RKO (cell line): ENCODE data around the gene UMPS.
"Not testable (repeated sequence)": the region's sequence is repeated elsewhere in the genome, so short reads cannot be mapped to it uniquely, and the experiment has no call there.

Source experiments
- DNase-seq: peaks from one replicate; pipeline ENCODE4 v3.0.0-alpha.2; 2016; ENCODE audit warnings: low spot score

UMPS gene

DNA sequence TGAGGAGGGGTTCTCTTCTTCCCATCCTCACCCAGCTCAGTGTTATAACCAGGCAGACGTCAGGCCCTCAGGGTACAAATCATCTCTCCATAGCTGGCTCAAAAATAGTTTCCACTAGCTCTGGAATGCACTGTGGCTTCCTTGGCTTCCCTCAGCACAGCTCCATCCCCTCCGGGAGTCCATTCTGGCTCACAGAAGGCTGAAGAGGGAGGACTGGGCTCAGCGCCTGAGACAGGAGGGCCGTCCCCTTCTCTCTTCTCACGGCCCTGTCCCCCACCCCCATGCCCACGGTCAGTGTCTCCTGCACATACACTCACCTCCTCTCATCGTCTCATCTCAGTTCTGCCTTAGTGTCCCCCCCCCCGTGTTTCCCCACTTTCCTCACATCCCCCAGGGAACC is 50.1 kb downstream of the UMPS start:
- no peak for DNase-seq

- DNase-seq = no peak
Observed at GRCh38 chr3:124780761-124781475, 50.7 kb downstream of the UMPS start.

DNA sequence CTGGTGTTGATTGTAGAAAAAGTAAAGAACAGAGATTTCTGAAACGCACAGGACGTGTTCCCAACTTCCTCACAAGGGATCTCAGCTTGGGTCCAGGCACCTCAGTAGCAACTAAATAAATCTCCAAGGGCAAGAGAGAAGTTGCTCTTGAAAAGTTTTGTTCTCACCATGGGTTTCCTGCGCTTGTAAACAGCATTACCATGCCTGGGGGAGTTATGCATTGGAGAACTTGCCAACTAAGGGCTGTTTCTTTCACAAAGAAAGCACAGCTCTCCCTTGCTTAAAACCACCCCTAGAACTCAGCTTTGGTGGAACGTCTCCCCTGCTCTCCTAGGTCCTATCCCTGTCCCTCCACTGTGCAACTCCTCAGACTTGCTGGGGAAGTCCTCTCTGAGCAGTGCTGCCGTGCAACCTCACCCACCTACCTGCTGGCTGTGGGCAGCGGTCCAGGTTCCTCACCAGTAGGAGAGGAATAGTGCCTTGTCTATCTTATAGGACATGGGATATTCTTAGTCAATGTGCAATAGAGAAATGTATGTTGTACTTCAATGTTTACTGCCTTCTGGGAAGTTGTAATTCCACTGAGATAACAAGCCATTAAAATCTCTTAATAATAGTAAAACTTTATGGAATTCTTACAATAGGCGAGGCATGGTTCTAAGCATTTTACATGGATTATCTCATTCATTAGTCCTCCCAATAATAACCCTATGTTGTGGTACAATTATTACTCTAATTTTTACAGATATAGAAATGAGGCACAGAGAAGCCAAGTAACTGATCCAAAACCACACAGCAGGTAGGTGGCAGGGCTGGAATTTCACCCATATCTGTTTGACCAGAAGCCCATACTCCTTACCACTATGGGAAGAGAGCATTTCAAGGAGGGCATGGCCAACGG is 51.5 kb downstream of the UMPS start:
- DNase-seq = no peak

GRCh38 chr3:124782377-124782712 is 52.1 kb downstream of the UMPS start:
- DNase-seq = not testable (repeated sequence)

DNA sequence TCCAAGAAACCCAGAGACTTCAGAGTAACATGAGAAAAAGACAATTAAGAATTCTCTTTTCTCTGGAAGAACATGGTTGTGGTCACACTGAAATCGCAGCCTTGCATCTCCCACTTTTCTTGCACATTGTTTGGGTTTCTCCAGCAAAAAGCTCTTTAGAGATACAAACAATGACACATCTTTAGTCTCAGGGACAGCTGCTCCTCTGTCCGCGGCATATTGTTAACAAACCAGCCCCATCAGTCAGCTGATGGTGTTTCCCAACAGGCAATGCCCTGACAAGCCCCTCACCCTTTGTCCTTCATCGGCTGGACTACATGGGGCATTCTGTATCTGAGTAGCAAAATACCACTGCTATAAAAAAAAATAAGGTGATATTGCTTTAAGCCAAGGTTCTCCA is 53.4 kb downstream of the UMPS start:
- no peak for DNase-seq

GRCh38 chr3:124784686-124785382 is 54.6 kb downstream of the UMPS start:
- no peak for DNase-seq

GRCh38 chr3:124785973-124786372 is 55.7 kb downstream of the UMPS start:
- DNase-seq = no peak

DNA sequence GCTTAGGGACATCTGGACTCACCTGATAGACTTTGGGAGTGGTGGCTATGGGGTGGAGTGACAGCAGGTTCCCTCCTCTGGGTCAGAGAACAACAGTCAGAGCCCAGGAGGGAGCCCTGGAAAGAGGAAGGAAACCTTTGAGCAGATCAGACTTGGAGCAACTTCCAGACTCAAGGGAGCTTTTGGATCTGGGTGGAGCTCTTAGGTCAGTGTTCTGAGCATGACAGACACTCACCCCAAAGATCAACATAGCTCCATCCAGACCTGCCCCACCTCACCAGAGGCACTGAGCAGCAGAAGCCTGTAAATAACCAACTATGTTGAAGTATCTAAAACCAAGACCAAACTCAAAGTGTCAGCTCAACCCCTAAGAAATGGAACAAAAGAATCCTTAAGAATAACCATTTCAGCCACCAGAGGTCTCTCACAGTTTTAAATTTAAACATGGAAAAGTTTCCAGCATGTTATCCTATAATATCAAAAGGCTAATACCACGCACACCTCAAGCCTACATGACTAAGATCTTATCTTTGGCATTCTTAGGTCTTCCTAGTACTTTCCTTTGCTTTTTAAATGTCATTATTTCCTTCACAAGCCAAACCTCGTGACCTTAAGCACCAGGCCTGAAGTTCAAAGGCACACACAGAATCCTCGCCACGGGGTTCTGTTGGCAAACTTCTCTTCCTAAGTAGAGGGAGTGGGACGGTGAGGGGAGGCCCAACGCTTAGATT is 56.4 kb downstream of the UMPS start:
- peak; percentile 35 for DNase-seq

GRCh38 chr3:124787476-124788195 is 57.4 kb downstream of the UMPS start:
- DNase-seq = no peak

DNA sequence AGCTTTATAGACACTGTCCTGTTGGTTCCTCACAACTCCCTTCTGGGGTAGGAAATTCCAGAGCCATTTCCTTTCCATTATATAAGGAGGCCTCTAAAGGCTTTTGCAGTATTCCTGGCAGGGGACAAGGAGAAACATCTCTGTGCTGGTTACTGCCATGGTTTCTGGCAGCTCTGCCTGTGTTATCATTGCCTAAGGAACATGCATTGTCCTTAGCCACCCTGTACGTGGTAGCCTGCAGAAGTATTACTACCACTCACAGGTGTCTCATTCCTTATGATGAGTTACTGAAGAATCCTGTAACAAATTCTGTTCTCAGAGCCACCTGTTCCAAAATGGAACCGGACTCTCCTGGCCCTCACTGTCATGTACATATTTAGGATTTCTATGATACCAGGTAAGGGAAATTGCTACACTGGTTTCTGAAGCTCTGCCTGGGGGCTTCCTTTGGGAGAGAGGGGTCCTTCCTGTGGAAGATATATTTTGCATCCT is 58.0 kb downstream of the UMPS start:
- no peak for DNase-seq

- DNase-seq = not testable (repeated sequence)
Observed at GRCh38 chr3:124789103-124789502, 58.9 kb downstream of the UMPS start.

DNA sequence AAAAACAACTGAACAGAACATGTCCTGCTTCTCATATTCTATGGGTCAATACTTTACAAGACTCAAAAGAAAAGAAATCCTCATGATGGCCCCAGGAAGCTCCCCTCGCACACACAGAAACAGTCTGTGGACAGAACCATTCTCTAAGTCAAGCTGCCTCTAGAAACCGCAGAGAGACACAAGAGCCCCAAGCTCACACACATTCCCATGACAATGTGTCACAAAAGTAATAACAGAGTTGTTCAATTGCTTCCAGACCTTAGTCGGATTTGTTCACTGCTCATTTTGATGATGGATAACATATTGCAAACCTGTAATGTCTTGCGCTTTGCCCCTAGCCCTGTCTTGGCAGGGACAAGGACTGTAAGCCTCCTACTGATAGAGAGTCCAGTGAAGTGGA is 60.9 kb downstream of the UMPS start:
- no peak for DNase-seq

DNA sequence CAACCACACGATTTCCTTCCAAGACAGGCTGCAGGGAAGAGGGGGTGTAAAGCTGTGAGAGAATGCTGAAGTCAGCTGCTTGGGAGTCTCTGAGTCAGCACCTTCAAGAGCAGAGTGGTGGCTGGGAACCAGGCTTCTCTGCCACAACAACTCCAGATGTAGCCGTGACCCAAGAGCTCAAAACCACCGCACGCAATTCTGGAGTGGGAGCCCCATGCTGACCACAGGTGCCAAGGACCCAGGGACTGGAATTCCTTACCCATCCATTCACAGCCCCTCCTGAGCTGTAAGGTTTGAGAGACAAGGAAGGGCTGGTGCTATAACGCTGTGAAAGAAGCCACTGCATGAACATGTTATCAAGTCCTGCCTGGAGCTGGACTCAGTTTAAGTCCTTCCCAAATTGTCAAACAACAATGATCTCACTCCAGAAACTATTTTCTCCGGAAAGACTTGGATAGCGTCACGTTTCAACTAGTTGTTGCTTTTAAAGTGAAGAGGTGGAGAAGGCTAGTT is 61.4 kb downstream of the UMPS start:
- DNase-seq = no peak

DNA sequence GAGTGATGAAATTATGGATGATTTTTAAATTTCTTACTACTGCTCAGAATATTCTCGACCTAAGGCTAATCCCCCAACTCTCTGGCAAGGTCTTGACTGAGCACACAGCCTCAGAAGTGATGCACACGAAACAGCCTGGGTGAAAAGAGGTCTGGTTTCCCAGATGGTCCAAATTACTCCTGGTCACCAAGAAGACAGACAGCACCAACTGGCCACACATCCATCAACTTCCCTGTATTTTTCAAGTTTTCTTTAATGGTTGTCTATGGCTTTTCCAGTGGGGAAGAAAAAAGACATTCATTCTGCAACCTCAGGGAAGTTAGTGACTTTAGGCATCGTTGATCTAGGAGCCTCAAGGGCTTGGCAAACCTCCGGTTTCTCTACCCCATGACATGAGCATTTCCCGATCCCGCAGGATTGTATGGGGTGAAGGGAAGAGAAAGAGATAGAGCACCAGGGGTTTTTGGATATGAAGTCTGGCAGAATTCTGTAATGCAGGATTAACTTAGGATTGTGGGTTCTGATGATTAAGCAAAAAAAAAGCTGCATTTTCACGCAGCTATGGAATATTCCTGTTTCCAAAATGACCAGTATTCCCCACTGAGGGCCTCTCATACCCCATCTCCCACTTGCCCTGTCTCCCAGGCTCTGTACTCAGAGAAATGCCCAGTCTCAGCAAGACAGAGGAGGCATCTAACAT is 62.2 kb downstream of the UMPS start:
- DNase-seq = no peak

DNA sequence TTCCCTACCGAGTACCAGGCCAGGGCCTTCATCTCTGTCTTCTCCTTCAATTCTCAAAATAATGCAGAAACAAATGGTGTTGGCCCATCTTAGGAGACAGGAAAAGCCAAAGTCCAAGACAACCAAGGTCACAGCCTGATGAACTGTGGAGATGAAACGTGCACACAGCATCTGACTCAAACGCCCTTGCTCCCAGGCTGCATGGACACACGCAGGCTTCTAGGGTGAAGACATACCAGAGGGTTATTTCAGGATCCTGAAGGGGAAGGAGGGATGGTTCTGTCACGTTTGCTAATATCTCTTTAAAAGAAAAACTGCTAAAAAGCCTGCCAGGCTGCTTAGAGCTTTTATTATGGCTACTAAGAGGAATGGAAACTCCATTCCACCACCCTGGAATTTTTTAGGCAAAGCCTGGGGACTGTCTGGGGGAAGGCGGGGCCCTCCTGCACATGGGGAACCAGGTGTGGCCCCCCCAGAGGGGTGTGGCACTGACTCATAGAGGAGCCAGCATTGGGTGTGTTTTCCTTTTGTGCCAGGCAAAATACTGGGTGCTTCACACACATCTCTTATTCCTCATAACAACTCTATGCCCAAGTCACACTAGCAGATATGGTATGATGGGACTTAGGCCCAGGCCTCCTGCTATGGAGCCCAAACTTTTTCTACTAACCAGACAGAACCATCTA is 62.9 kb downstream of the UMPS start:
- no peak for DNase-seq

- no peak for DNase-seq
Observed at GRCh38 chr3:124796477-124796876, 66.2 kb downstream of the UMPS start.

DNA sequence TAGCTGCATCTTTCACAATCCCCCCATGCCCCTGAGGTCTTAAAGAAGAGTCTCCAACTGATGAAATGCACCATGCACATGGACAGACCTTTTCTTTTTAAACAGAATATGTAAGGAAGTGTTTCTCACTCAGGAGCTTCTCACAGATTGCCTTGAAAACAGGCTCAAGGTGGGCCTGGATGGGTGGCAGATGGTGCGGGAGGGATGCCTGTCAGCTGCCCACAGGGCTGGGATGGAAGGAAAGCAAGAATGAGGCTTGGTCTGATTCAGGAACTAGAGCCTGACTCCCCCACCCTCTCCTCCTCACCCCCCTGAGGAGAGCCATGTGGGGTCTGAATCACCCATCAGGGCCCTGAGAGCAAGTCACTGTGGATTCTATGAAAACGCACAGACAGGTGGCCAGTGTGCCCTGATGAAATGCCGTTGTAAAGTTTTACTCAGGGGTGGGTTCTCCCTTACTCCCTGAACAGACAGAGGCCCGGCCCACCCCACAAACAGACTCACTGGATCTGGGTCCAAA is 67.2 kb downstream of the UMPS start:
- DNase-seq = no peak
